Glutamatergic neuron (in vitro differentiated cells): ENCODE results near the gene FAR1. TPM values are rescaled to one million over a fixed set of nuclear protein-coding genes. Genes with fewer than 3 reads are reported as not detected.

Experiments
- DNase-seq: peaks from one replicate; pipeline ENCODE4 v3.0.0; 2022
- H3K27ac Mint-ChIP-seq: one replicate; pipeline ENCODE4 v1.8.0; 2020; ENCODE audit warnings: mild to moderate bottlenecking, mixed read lengths, inconsistent platforms; ENCODE audit not compliant: unreplicated experiment
- H3K27me3 Mint-ChIP-seq: one replicate; pipeline ENCODE4 v1.8.0; 2020; ENCODE audit warnings: mild to moderate bottlenecking, moderate library complexity, mixed read lengths, inconsistent platforms; ENCODE audit not compliant: unreplicated experiment
- H3K36me3 Mint-ChIP-seq: one replicate; pipeline ENCODE4 v1.8.0; 2020; ENCODE audit warnings: mild to moderate bottlenecking, mixed read lengths, inconsistent platforms; ENCODE audit not compliant: unreplicated experiment
- H3K4me1 Mint-ChIP-seq: one replicate; pipeline ENCODE4 v1.8.0; 2020; ENCODE audit warnings: mild to moderate bottlenecking, low read depth, mixed read lengths, inconsistent platforms; ENCODE audit not compliant: unreplicated experiment
- H3K4me3 Mint-ChIP-seq: one replicate; pipeline ENCODE4 v1.8.0; 2020; ENCODE audit warnings: mild to moderate bottlenecking, mixed read lengths, inconsistent platforms; ENCODE audit not compliant: unreplicated experiment
- H3K9me3 Mint-ChIP-seq: one replicate; pipeline ENCODE4 v1.8.0; 2020; ENCODE audit warnings: mild to moderate bottlenecking, moderate library complexity, mixed read lengths, inconsistent platforms; ENCODE audit not compliant: unreplicated experiment
- total RNA-seq: library from RNA; stranded (reverse); fragmentation: NEBNext Ultra II Directional; extraction: Animal tissue kit (Norgen Biotek cat#: 25700); gene quantifications from one replicate; pipeline ENCODE4 v1.2.1, GENCODE V29; 2021; ENCODE audit not compliant: unreplicated experiment
- TF ChIP-seq, protein P1 (sequence below): fragments of 200-600 bp; sonication (generic); IDR thresholded peaks from one replicate; pipeline ENCODE4 v1.5.0; 2021; ENCODE audit not compliant: partially characterized antibody, unreplicated experiment

The FAR1 gene
- total RNA-seq, 1 donor from 2014 or later: 74.4 TPM

DNA sequence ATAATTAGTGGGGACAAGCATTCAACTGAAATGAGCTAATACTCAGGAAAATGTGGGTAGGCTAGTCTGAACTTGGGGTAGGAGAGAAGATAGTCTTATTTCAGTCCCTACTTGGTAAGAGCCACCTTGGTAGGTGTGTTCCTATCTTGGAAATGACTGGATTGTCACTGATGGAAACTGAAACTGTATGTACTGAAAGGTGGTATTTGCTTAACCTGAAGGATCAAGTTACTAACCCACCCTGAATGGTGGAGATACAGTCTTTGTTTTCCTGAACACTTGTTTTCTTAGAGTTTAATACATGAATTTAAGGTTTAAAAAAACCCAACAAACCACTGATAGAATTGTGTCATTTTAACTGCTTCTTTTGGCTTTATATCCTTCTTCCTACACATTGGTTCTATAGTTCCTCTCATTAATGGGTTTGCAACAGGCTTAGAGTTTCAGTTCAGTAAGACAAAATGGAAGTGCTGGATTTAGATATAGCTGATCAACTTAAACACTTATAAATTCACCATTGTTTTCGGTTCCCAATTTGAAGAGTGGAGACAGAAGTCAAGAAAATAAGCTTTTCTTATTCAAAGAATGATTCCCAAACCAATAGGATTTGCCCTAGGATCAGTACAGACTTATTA, 4.2 kb downstream of the FAR1 start:
- H3K9me3 Mint-ChIP-seq: peaks cover 7% of the 10 kb centered on the region
- TF ChIP-seq, protein P1, sequence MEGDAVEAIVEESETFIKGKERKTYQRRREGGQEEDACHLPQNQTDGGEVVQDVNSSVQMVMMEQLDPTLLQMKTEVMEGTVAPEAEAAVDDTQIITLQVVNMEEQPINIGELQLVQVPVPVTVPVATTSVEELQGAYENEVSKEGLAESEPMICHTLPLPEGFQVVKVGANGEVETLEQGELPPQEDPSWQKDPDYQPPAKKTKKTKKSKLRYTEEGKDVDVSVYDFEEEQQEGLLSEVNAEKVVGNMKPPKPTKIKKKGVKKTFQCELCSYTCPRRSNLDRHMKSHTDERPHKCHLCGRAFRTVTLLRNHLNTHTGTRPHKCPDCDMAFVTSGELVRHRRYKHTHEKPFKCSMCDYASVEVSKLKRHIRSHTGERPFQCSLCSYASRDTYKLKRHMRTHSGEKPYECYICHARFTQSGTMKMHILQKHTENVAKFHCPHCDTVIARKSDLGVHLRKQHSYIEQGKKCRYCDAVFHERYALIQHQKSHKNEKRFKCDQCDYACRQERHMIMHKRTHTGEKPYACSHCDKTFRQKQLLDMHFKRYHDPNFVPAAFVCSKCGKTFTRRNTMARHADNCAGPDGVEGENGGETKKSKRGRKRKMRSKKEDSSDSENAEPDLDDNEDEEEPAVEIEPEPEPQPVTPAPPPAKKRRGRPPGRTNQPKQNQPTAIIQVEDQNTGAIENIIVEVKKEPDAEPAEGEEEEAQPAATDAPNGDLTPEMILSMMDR: no peak
- H3K36me3 Mint-ChIP-seq: no peaks in the 10 kb centered on the region
- no peak overlapping the region for H3K4me3 Mint-ChIP-seq
- DNase-seq: no peak
- H3K27ac Mint-ChIP-seq: no peak overlapping the region
- H3K27me3 Mint-ChIP-seq: peaks cover 2% of the 10 kb centered on the region
- H3K4me1 Mint-ChIP-seq: peaks cover 19% of the 10 kb centered on the region

DNA sequence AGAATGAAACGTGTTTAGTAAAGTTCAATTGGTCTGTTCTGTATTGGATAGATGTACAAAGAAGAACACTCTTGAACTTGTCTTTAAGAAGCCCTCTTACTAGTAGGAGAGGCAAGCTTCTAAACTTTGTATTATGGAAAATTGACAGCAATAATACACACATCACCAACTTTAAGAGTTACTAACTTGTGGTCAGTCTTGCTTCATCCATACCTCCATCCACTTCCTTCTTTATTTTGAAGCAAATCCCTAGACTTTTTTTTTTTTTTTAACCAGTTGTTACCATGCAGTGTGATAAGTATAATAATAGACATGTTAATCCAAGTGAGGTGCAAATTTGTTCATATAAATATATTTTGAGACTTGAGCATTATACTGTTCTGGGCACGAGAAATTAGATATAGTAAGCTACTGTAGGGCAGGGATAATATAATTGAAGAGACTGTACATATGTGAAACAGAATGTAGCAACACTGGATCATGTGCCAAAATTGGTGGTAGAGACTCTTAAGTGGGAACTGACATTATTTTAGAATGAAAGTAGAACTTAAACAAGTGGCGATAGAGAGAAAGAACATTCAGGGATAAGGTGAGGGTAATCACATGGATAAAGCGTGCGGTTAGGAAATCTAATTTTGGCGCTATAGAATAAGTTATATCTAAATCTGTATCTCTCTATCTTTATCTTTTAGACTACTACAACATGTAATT, 6.5 kb downstream of the FAR1 start:
- TF ChIP-seq, protein P1: no peak
- Mint-ChIP-seq H3K36me3 (no peaks in the 10 kb centered on the region), H3K9me3 (no peaks in the 10 kb centered on the region), H3K4me3 (no peak overlapping the region), H3K4me1 (peaks cover 13% of the 10 kb centered on the region), H3K27ac (no peak overlapping the region), H3K27me3 (peaks cover 4% of the 10 kb centered on the region)
- no peak for DNase-seq

DNA sequence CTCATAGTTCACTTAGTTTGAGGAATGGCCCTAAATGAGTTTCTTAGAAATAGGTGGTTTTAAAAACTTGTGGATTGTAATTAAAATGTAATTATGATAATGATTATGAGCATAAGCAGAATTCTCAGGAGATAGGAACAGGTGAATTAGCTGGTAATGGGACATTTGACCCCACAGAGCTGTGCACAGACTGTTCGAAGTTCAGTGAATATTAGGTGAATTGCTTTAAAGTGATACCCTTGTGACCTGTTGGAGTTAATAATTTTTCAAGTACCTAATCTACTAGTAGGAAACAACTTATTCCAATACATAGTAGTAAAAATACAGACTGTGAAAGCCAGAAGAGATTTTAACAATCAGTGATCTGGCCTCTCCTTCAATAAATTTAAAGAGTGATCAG, 8.1 kb downstream of the FAR1 start:
- no peak overlapping the region for H3K4me3 Mint-ChIP-seq
- H3K27ac Mint-ChIP-seq: no peak overlapping the region
- no peaks in the 10 kb centered on the region for H3K9me3 Mint-ChIP-seq
- TF ChIP-seq, protein P1: no peak
- H3K27me3 Mint-ChIP-seq: peaks cover 2% of the 10 kb centered on the region
- DNase-seq: no peak
- H3K36me3 Mint-ChIP-seq: no peaks in the 10 kb centered on the region
- H3K4me1 Mint-ChIP-seq: peaks cover 7% of the 10 kb centered on the region

DNA sequence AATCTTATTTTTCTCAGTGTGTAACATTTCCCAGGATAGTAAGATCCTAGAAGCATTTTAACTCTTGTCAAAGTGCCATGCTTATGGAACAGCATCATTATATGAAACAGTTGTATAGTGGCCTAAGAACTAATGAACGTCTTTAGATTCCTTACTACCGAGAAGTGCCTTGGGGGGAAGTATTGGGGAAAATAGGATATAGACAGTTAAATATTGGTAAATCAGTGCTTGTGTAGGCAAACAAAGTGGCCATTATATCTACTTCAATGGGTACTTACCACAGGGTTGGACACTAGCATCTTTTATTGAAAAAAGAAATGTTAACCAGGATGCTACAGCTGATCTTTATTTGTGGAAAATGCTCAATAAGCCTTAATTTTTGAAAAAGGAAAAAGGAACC, 11.3 kb downstream of the FAR1 start:
- H3K36me3 Mint-ChIP-seq: no peaks in the 10 kb centered on the region

More for the DNA sequence above, 11.3 kb downstream of the FAR1 start:
- Mint-ChIP-seq H3K27me3 (peaks cover 2% of the 10 kb centered on the region), H3K27ac (no peak overlapping the region), H3K4me3 (no peak overlapping the region), H3K4me1 (peaks cover 3% of the 10 kb centered on the region), H3K9me3 (no peaks in the 10 kb centered on the region)
- TF ChIP-seq, protein P1: no peak
- DNase-seq: no peak
